Muscle of leg (tissue), 11 donors: ENCODE results near the gene LORICRIN. TPM values are rescaled to one million over a fixed set of nuclear protein-coding genes. Genes with fewer than 3 reads are reported as not detected.

Experiments
- DNase-seq: peaks from one replicate; pipeline ENCODE4 v3.0.0; 2013
- H3K27ac ChIP-seq: one replicate; pipeline ENCODE4 v1.5.1; 2013; ENCODE audit warnings: mild to moderate bottlenecking, low read length, control low read depth
- H3K27me3 ChIP-seq: one replicate; pipeline ENCODE4 v1.6.1; 2013; ENCODE audit warnings: low read length; ENCODE audit not compliant: control insufficient read depth, insufficient read depth
- H3K36me3 ChIP-seq: one replicate; pipeline ENCODE4 v1.6.1; 2013; ENCODE audit warnings: low read length; ENCODE audit not compliant: control insufficient read depth, insufficient read depth
- H3K4me1 ChIP-seq: one replicate; pipeline ENCODE4 v1.6.1; 2013; ENCODE audit warnings: low read length; ENCODE audit not compliant: control insufficient read depth, insufficient read depth
- H3K4me3 ChIP-seq: one replicate; pipeline ENCODE4 v1.5.1; 2013; ENCODE audit warnings: low read length, control low read depth
- H3K9me3 ChIP-seq: replicated peaks from 2 replicates; pipeline ENCODE4 v1.6.1; 2013; ENCODE audit warnings: low read depth, low read length; ENCODE audit not compliant: control insufficient read depth
- WGBS: methylation state at CpG from one replicate; pipeline ENCODE4 v1.1.5; 2013; ENCODE audit warnings: missing lambda C conversion rate; ENCODE audit not compliant: insufficient coverage; 5-methylcytosine and 5-hydroxymethylcytosine counted together
- polyA plus RNA-seq, 8 donors: library from polyadenylated mRNA; unstranded; fragments of 120-200 nt; gene quantifications; one replicate each; pipeline versions ENCODE4 v1.2.1 to v1.2.3, GENCODE V29; 2013; ENCODE audit warnings: inconsistent platforms in 1 of 8, low replicate concordance in 1 of 8; ENCODE audit not compliant: insufficient read length in 8 of 8, insufficient read depth in 1 of 8
- total RNA-seq: library from RNA; stranded (reverse); fragments of 120-200 nt; gene quantifications from one replicate; pipeline ENCODE4 v1.2.4, GENCODE V29; 2013

LORICRIN gene
- total and polyA plus RNA-seq, 9 donors, result not detected

GRCh38 chr1:153262462-153263157 is 3.1 kb downstream of the LORICRIN start:
- Histone ChIP-seq H3K4me1 (peaks cover 8% of the 10 kb centered on the region), H3K27me3 (peaks cover 43% of the 10 kb centered on the region)
- 73% methylated on average over 2 of the region's 10 CpGs for WGBS

GRCh38 chr1:153265457-153265856 is 6.0 kb downstream of the LORICRIN start:
- H3K9me3 ChIP-seq, result no peaks in the 10 kb centered on the region
- no CpG with 5 or more reads among the region's 1 CpG for WGBS
- H3K4me1 ChIP-seq, result peaks cover 8% of the 10 kb centered on the region
- H3K4me3 ChIP-seq, result no peak overlapping the region
- no peaks in the 10 kb centered on the region for H3K36me3 ChIP-seq
- H3K27ac ChIP-seq, result no peak overlapping the region
- peaks cover 27% of the 10 kb centered on the region for H3K27me3 ChIP-seq
- no peak for DNase-seq

More at GRCh38 chr1:153262462-153263157, 3.1 kb downstream of the LORICRIN start:
- no peak for DNase-seq
- H3K36me3 ChIP-seq, result no peaks in the 10 kb centered on the region
- no peak overlapping the region for H3K4me3 ChIP-seq
- H3K27ac ChIP-seq, result no peak overlapping the region
- no peaks in the 10 kb centered on the region for H3K9me3 ChIP-seq

- Histone ChIP-seq H3K27me3 (peaks cover 4% of the 10 kb centered on the region), H3K4me3 (no peak overlapping the region), H3K36me3 (no peaks in the 10 kb centered on the region), H3K4me1 (no peaks in the 10 kb centered on the region), H3K27ac (no peak overlapping the region), H3K9me3 (no peaks in the 10 kb centered on the region)
- no peak for DNase-seq
- WGBS, result no CpG with 5 or more reads among the region's 1 CpG
These were observed 12.2 kb downstream of the LORICRIN start for GRCh38 chr1:153271711-153272110.

- Histone ChIP-seq H3K36me3 (no peaks in the 10 kb centered on the region), H3K4me3 (no peak overlapping the region), H3K27ac (no peak overlapping the region), H3K9me3 (no peaks in the 10 kb centered on the region), H3K27me3 (peaks cover 4% of the 10 kb centered on the region), H3K4me1 (no peaks in the 10 kb centered on the region)
- no peak for DNase-seq
- 69% methylated on average over 1 of the region's 1 CpG for WGBS
These were observed 12.7 kb downstream of the LORICRIN start for GRCh38 chr1:153272186-153272585.

- Histone ChIP-seq H3K4me3 (no peak overlapping the region), H3K4me1 (no peaks in the 10 kb centered on the region), H3K27ac (no peak overlapping the region), H3K27me3 (peaks cover 4% of the 10 kb centered on the region), H3K9me3 (no peaks in the 10 kb centered on the region), H3K36me3 (no peaks in the 10 kb centered on the region)
- 0% methylated on average over 1 of the region's 2 CpGs for WGBS
- no peak for DNase-seq
These were observed 18.4 kb downstream of the LORICRIN start for GRCh38 chr1:153277852-153278251.

GRCh38 chr1:153288634-153289275 is 29.3 kb downstream of the LORICRIN start:
- no peaks in the 10 kb centered on the region for H3K4me1 ChIP-seq
- H3K27me3 ChIP-seq, result peaks cover 2% of the 10 kb centered on the region

GRCh38 chr1:153291514-153291913 is 32.0 kb downstream of the LORICRIN start:
- Histone ChIP-seq H3K9me3 (no peaks in the 10 kb centered on the region), H3K4me3 (no peak overlapping the region), H3K27me3 (peaks cover 2% of the 10 kb centered on the region), H3K4me1 (no peaks in the 10 kb centered on the region), H3K36me3 (no peaks in the 10 kb centered on the region), H3K27ac (no peak overlapping the region)
- WGBS, result 100% methylated on average over 1 of the region's 5 CpGs
- DNase-seq, result no peak

More at GRCh38 chr1:153288634-153289275, 29.3 kb downstream of the LORICRIN start:
- no peaks in the 10 kb centered on the region for H3K36me3 ChIP-seq
- WGBS, result 51% methylated on average over 4 of the region's 11 CpGs
- H3K4me3 ChIP-seq, result no peak overlapping the region
- no peaks in the 10 kb centered on the region for H3K9me3 ChIP-seq
- no peak overlapping the region for H3K27ac ChIP-seq
- no peak for DNase-seq

GRCh38 chr1:153292185-153292584 is 32.7 kb downstream of the LORICRIN start:
- Histone ChIP-seq H3K36me3 (no peaks in the 10 kb centered on the region), H3K9me3 (no peaks in the 10 kb centered on the region), H3K4me3 (no peak overlapping the region), H3K27ac (no peak overlapping the region), H3K4me1 (no peaks in the 10 kb centered on the region), H3K27me3 (peaks cover 2% of the 10 kb centered on the region)
- no peak for DNase-seq
- 22% methylated on average over 4 of the region's 8 CpGs for WGBS

GRCh38 chr1:153292740-153293479 is 33.4 kb downstream of the LORICRIN start:
- Histone ChIP-seq H3K36me3 (no peaks in the 10 kb centered on the region), H3K27me3 (peaks cover 2% of the 10 kb centered on the region), H3K4me3 (no peak overlapping the region), H3K4me1 (no peaks in the 10 kb centered on the region), H3K9me3 (no peaks in the 10 kb centered on the region), H3K27ac (no peak overlapping the region)
- DNase-seq, result no peak
- WGBS, result 75% methylated on average over 17 of the region's 25 CpGs

GRCh38 chr1:153293480-153293775 is 33.9 kb downstream of the LORICRIN start:
- Histone ChIP-seq H3K4me1 (no peaks in the 10 kb centered on the region), H3K9me3 (no peaks in the 10 kb centered on the region), H3K36me3 (no peaks in the 10 kb centered on the region), H3K27me3 (peaks cover 2% of the 10 kb centered on the region), H3K4me3 (no peak overlapping the region), H3K27ac (no peak overlapping the region)
- no peak for DNase-seq
- WGBS, result 75% methylated on average over 4 of the region's 7 CpGs
